Neural crest cell (in vitro differentiated cells): Measurements from ENCODE around the gene TEX2. TPM values are rescaled to one million over a fixed set of nuclear protein-coding genes. Genes with fewer than 3 reads are reported as not detected.

ENCODE experiments used
- DNase-seq: peaks from one replicate; pipeline ENCODE4 v3.0.0; 2021; ENCODE audit warnings: low read depth, mixed read lengths, low spot score
- H3K27ac Mint-ChIP-seq: one replicate; pipeline ENCODE4 v1.8.0; 2021; ENCODE audit warnings: mild to moderate bottlenecking, mixed read lengths; ENCODE audit not compliant: unreplicated experiment
- H3K27me3 Mint-ChIP-seq: 2 replicates; pipeline ENCODE4 v1.8.0; 2021; ENCODE audit warnings: low read depth, mild to moderate bottlenecking, mixed read lengths
- H3K36me3 Mint-ChIP-seq: 2 replicates; pipeline ENCODE4 v1.8.0; 2021; ENCODE audit warnings: low read depth, mild to moderate bottlenecking, mixed read lengths
- H3K4me1 Mint-ChIP-seq: 2 replicates; pipeline ENCODE4 v1.8.0; 2021; ENCODE audit warnings: mixed read lengths
- H3K4me3 Mint-ChIP-seq: one replicate; pipeline ENCODE4 v1.8.0; 2021; ENCODE audit warnings: mild to moderate bottlenecking, mixed read lengths
- H3K9me3 Mint-ChIP-seq: 2 replicates; pipeline ENCODE4 v1.8.0; 2021; ENCODE audit warnings: mixed read lengths
- total RNA-seq: library from RNA; stranded (reverse); gene quantifications from 2 replicates; pipeline ENCODE4 v1.2.1, GENCODE V29; 2021
- TF ChIP-seq, protein P1 (sequence below): fragments of 200-600 bp; sonication (generic); conservative IDR thresholded peaks from 2 replicates; pipeline ENCODE4 v1.5.0; 2021; ENCODE audit warnings: antibody characterized with exemption, mild to moderate bottlenecking

Gene TEX2
- total RNA-seq, 1 donor from 2014 or later: 19.2 TPM

DNA sequence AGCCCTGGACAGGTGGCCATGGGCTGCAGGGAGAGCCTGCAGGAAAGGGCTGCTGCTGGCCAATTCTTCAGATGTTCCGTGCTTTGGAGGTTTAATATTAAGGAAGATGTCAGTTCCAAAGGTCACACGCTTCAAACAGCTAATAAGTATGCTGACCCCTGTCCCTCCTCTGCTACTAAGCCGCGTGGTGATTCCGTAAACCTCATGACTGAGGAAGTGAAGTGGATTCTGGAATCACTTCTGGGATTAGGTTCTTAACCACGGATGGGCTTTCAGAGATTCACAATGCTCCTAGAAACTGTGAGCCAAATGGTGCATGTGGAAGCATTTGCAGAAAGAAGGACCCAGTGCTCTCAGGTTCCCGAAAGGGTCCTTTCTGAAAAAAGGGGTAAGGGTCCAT lies 104.7 kb downstream of the TEX2 start:
- H3K27ac Mint-ChIP-seq: peak overlapping the region; percentile 12
- peaks cover under 1% of the 10 kb centered on the region for H3K36me3 Mint-ChIP-seq
- no peak for DNase-seq
- no peaks in the 10 kb centered on the region for H3K27me3 Mint-ChIP-seq
- TF ChIP-seq, protein P1, sequence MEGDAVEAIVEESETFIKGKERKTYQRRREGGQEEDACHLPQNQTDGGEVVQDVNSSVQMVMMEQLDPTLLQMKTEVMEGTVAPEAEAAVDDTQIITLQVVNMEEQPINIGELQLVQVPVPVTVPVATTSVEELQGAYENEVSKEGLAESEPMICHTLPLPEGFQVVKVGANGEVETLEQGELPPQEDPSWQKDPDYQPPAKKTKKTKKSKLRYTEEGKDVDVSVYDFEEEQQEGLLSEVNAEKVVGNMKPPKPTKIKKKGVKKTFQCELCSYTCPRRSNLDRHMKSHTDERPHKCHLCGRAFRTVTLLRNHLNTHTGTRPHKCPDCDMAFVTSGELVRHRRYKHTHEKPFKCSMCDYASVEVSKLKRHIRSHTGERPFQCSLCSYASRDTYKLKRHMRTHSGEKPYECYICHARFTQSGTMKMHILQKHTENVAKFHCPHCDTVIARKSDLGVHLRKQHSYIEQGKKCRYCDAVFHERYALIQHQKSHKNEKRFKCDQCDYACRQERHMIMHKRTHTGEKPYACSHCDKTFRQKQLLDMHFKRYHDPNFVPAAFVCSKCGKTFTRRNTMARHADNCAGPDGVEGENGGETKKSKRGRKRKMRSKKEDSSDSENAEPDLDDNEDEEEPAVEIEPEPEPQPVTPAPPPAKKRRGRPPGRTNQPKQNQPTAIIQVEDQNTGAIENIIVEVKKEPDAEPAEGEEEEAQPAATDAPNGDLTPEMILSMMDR: no peak
- peaks cover 29% of the 10 kb centered on the region for H3K4me1 Mint-ChIP-seq
- no peak overlapping the region for H3K4me3 Mint-ChIP-seq
- no peaks in the 10 kb centered on the region for H3K9me3 Mint-ChIP-seq

DNA sequence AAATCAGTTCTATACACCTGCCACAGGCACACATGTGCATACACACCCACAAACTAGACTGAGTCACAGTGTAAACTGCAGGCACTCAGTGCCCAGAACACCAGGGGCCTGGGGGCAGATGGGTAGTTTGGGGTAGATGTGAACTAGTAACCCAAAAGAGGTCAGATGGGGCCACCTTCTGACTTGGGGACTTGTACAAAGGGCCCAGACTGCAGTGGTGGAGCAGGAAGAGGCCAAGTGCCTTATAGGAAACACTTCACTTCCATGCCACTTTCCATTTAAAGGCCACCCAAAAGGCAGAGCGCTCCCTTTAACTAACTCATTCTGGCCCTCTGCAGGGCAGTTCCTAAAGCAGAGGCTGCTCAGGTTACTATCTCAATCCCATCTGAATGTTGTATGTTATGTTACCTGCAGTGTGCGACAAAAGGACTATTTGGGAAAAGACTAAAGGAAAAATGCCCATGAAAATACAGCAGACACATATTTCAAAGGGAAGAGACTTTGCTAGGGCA lies 105.3 kb downstream of the TEX2 start:
- no peak overlapping the region for H3K4me3 Mint-ChIP-seq

DNA sequence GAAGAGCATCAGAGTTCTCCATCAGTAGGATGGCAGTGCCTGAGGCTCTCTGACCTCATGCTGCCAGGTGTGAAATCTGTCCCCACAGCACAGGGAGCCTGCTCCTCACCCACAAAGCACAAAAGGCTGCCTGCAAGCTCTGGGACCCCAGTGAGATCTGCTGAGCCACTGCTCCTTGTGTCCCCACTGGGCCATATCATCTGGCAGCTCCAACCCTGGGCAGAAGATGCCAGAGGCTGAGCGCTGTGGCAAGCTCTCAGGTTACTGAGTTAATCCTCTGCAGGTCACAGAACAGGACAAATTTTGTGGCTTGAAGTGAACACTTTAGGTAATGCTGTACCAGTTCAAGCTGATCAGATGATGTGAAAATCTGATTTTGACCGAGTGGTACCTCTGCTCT lies 106.4 kb downstream of the TEX2 start:
- Mint-ChIP-seq H3K27ac (peak overlapping the region; percentile 46), H3K36me3 (peaks cover 6% of the 10 kb centered on the region), H3K4me1 (peaks cover 29% of the 10 kb centered on the region), H3K9me3 (no peaks in the 10 kb centered on the region), H3K27me3 (no peaks in the 10 kb centered on the region), H3K4me3 (no peak overlapping the region)
- DNase-seq: no peak
- TF ChIP-seq, protein P1: no peak

More for the DNA sequence above, 105.3 kb downstream of the TEX2 start:
- Mint-ChIP-seq H3K4me1 (peaks cover 29% of the 10 kb centered on the region), H3K36me3 (peaks cover 6% of the 10 kb centered on the region), H3K9me3 (no peaks in the 10 kb centered on the region), H3K27me3 (no peaks in the 10 kb centered on the region), H3K27ac (no peak overlapping the region)
- TF ChIP-seq, protein P1: no peak
- DNase-seq: no peak

DNA sequence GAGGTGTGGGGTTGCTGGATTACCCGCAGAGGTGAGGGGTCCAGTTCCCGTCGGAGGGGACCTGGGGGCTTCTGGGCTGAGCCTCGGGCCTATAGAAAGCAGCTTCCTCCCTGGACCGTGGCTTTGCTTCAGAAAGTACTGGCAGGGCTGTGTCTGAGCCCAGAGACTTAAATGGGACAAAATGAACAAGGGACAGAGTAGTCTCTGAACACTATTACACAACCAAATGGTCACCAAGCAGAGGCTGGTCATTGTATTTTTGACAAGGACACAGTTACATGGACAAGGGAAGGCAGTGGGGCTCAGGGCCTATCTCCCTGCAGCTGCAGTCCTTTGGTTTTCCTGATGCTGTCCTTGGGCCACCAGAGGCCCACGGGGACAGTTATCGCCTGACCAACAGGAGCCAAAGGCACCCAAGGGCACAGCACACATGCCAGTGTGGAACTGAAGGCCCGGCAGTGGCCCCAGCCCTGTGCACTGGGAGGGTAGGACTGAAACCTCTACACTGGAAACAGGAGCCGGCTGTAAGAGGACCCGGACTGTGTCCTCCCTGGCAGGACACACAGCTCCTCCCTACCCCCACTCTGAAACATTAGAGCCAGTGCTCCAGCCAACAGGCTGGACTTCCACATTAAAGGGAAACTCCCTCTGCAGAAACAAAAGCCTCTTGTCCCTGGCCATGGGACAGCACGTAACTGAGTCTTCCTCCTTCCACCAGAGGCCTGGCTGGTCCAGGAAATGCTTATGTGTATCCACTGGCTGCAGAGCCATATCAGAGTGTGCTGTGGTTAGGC lies 107.1 kb downstream of the TEX2 start:
- peak overlapping the region; percentile 66 for H3K4me3 Mint-ChIP-seq
- H3K27ac Mint-ChIP-seq: peak overlapping the region; percentile 95
- no peaks in the 10 kb centered on the region for H3K9me3 Mint-ChIP-seq
- H3K27me3 Mint-ChIP-seq: no peaks in the 10 kb centered on the region
- peaks cover 6% of the 10 kb centered on the region for H3K36me3 Mint-ChIP-seq
- no peak for DNase-seq
- TF ChIP-seq, protein P1: no peak
- peaks cover 29% of the 10 kb centered on the region for H3K4me1 Mint-ChIP-seq

DNA sequence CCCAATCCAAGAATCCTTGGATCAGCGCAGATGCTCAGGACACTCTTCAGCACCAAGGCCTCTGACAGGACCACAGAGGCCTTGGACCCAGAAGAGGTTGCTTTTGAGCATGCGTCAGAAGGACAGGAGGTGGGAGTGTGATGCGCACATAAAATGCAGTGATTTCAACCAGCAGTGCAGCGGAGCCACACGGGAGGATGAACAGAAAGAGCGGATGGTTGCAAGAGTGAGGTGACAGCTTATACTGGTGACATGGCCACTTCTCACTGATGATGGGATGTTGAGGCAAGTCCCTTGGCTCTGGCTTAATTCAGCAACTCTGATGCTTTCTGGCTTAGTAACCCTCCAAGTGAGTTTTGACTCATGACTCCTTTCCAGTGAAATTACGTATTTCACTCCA lies 107.9 kb downstream of the TEX2 start:
- Mint-ChIP-seq H3K4me3 (no peak overlapping the region), H3K9me3 (no peaks in the 10 kb centered on the region), H3K27ac (peak overlapping the region; percentile 95), H3K36me3 (peaks cover 6% of the 10 kb centered on the region), H3K27me3 (no peaks in the 10 kb centered on the region), H3K4me1 (peaks cover 29% of the 10 kb centered on the region)
- DNase-seq: no peak
- TF ChIP-seq, protein P1: no peak
